CD14-positive monocyte (primary cell): ENCODE results near the gene GINS2. TPM values are rescaled to one million over a fixed set of nuclear protein-coding genes. Genes with fewer than 3 reads are reported as not detected.
A peak's percentile ranks its signal among the peaks of the same experiment; 100 is the strongest.

ENCODE experiments used
- DNase-seq, 3 donors: peaks; one replicate each; pipeline ENCODE4 v3.0.0-alpha.2; 2011 to 2022
- H2AFZ ChIP-seq: 2 replicates; pipeline ENCODE4 v1.6.0; 2012; ENCODE audit warnings: mild to moderate bottlenecking, low read depth, low read length, inconsistent platforms; ENCODE audit not compliant: insufficient read depth, poor library complexity, severe bottlenecking
- H3K27ac ChIP-seq, 2 donors: 1 replicate in 1 of 2; 2 replicates in 1 of 2; pipeline ENCODE4 v1.5.1; 2012 to 2013; ENCODE audit warnings: low read length in 2 of 2, control low read depth in 1 of 2, inconsistent platforms in 1 of 2, low read depth in 1 of 2, mild to moderate bottlenecking in 1 of 2
- H3K27me3 ChIP-seq, 2 donors: one replicate each; pipeline versions ENCODE4 v1.6.0 to v1.6.1; 2011 to 2013; ENCODE audit warnings: low read length in 2 of 2; ENCODE audit not compliant: control insufficient read depth in 2 of 2, insufficient read depth in 2 of 2
- H3K36me3 ChIP-seq, 2 donors: replicated peaks in 1 of 2; 1 replicate in 1 of 2; 2 replicates in 1 of 2; pipeline versions ENCODE4 v1.5.1 to v1.6.1; 2012 to 2013; ENCODE audit warnings: low read length in 2 of 2, control low read depth in 1 of 2, inconsistent platforms in 1 of 2, mild to moderate bottlenecking in 1 of 2; ENCODE audit not compliant: insufficient read depth in 2 of 2, control insufficient read depth in 1 of 2
- H3K4me1 ChIP-seq, 2 donors: 1 replicate in 1 of 2; 2 replicates in 1 of 2; pipeline versions ENCODE4 v1.5.1 to v1.6.1; 2012 to 2013; ENCODE audit warnings: low read length in 2 of 2, control low read depth in 1 of 2, inconsistent platforms in 1 of 2, mild to moderate bottlenecking in 1 of 2, moderate library complexity in 1 of 2; ENCODE audit not compliant: insufficient read depth in 2 of 2, control insufficient read depth in 1 of 2
- H3K4me2 ChIP-seq: replicated peaks from 2 replicates; pipeline ENCODE3; 2012; ENCODE audit warnings: low read length, moderate library complexity, mild to moderate bottlenecking; ENCODE audit not compliant: poor library complexity, severe bottlenecking; ENCODE audit errors: extremely low read depth
- H3K4me3 ChIP-seq, 3 experiments: fragments of 200-600 bp in 1 of 3; sonication (generic) in 1 of 3; replicated peaks in 1 of 3; 1 replicate in 2 of 3; 2 replicates in 1 of 3; pipeline ENCODE4 v1.5.1; 2011 to 2013; ENCODE audit warnings: low read length in 3 of 3, mild to moderate bottlenecking in 3 of 3, control low read depth in 2 of 3, low read depth in 2 of 3, inconsistent platforms in 1 of 3, moderate library complexity in 1 of 3
- H3K79me2 ChIP-seq: 2 replicates; pipeline ENCODE4 v1.6.0; 2012; ENCODE audit warnings: mild to moderate bottlenecking, control low read depth, inconsistent platforms, low read length, moderate library complexity; ENCODE audit not compliant: insufficient read depth
- H3K9ac ChIP-seq: 2 replicates; pipeline ENCODE4 v1.6.0; 2017; ENCODE audit warnings: low read length, mild to moderate bottlenecking; ENCODE audit not compliant: insufficient read depth, poor library complexity, severe bottlenecking
- H3K9me3 ChIP-seq, 2 donors: replicated peaks in 1 of 2; 1 replicate in 1 of 2; 2 replicates in 1 of 2; pipeline versions ENCODE4 v1.5.1 to v1.6.1; 2012 to 2013; ENCODE audit warnings: low read length in 2 of 2, control low read depth in 1 of 2; ENCODE audit not compliant: control insufficient read depth in 1 of 2, insufficient read depth in 1 of 2
- H4K20me1 ChIP-seq: 2 replicates; pipeline ENCODE4 v1.6.0; 2012; ENCODE audit warnings: mild to moderate bottlenecking, low read length, control low read depth, moderate library complexity; ENCODE audit not compliant: insufficient read depth
- H3K27ac Mint-ChIP-seq, 7 donors: one replicate each; pipeline ENCODE4 v1.8.0; 2020; ENCODE audit warnings: mild to moderate bottlenecking in 7 of 7, mixed read lengths in 7 of 7, moderate library complexity in 6 of 7, inconsistent platforms in 2 of 7
- H3K27me3 Mint-ChIP-seq, 3 donors: one replicate each; pipeline ENCODE4 v1.8.0; 2021 to 2022; ENCODE audit warnings: low read depth in 3 of 3, mild to moderate bottlenecking in 3 of 3, mixed read lengths in 3 of 3, moderate library complexity in 3 of 3, inconsistent platforms in 1 of 3
- H3K36me3 Mint-ChIP-seq, 2 donors: one replicate each; pipeline ENCODE4 v1.8.0; 2020; ENCODE audit warnings: mixed read lengths in 2 of 2, inconsistent platforms in 1 of 2, mild to moderate bottlenecking in 1 of 2
- H3K4me1 Mint-ChIP-seq: one replicate; pipeline ENCODE4 v1.8.0; 2020; ENCODE audit warnings: mild to moderate bottlenecking, mixed read lengths
- H3K4me3 Mint-ChIP-seq, 2 donors: one replicate each; pipeline ENCODE4 v1.8.0; 2020; ENCODE audit warnings: mild to moderate bottlenecking in 2 of 2, mixed read lengths in 2 of 2, moderate library complexity in 1 of 2
- H3K9me3 Mint-ChIP-seq, 7 donors: one replicate each; pipeline ENCODE4 v1.8.0; 2020 to 2022; ENCODE audit warnings: mixed read lengths in 7 of 7, mild to moderate bottlenecking in 6 of 7, moderate library complexity in 6 of 7, inconsistent platforms in 2 of 7
- WGBS: methylation state at CpG from one replicate; pipeline ENCODE4 v1.1.5; 2013; ENCODE audit warnings: missing lambda C conversion rate; ENCODE audit not compliant: insufficient coverage; 5-methylcytosine and 5-hydroxymethylcytosine counted together
- intact Hi-C, 2 donors: fragments of 100-400 bp; cut with micrococcal nuclease; formaldehyde crosslinking; loops; one replicate each; pipeline versions ENCODE4 v1.15.0 to v1.15.1; 2023
- polyA plus RNA-seq, 3 donors: library from polyadenylated mRNA; depleted of rRNA in 1 of 3; unstranded in 2 of 3; stranded (reverse) in 1 of 3; fragments of 300-500 nt in 2 of 3; fragments of >200 nt in 1 of 3; fragmentation: Illumina TruSeq in 2 of 3; gene quantifications; 1 replicate in 2 of 3; 2 replicates in 1 of 3; pipeline ENCODE4 v1.2.3, GENCODE V29; 2012 to 2021
- TF ChIP-seq, protein P1 (sequence below): fragments of 200-600 bp; IDR thresholded peaks from one replicate; pipeline ENCODE4 v1.8.0; 2022; ENCODE audit warnings: antibody characterized with exemption, mild to moderate bottlenecking

GINS2 gene
- polyA plus RNA-seq, 3 donors = 0.13 to 0.28 TPM; not detected in 1

DNA sequence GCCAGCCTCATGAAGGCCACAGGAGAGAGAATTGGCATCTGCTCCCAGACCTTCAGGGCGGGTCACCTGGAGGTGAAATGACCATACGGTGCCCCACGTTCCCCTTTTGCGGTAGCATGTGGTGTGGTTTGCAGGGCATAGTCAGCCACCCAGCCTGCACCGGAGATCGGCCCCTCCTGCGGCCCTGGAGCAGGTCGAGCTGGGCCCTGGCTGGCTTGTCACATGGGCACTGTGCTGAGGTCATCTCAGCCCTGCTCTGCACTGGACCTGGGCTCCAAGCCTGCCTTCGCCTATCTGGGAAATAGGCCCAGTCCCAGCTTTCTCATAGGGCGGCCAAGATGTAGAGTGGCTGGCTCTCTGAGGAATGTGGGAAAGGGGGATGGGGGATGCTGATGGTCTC lies 59.4 kb downstream of the GINS2 start:
- Histone ChIP-seq H3K9ac (no peak overlapping the region), H3K36me3 (peaks cover 20 to 38% of the 10 kb centered on the region in 2 donors), H3K27ac (no peak overlapping the region), H3K79me2 (peaks cover 98% of the 10 kb centered on the region), H3K9me3 (peaks cover 14 to 24% of the 10 kb centered on the region in 2 donors), H4K20me1 (peaks cover 98% of the 10 kb centered on the region), H3K4me2 (no peak overlapping the region), H3K4me1 (no peaks in the 10 kb centered on the region), H3K27me3 (no peaks in the 10 kb centered on the region), H2AFZ (no peak overlapping the region), H3K4me3 (no peak overlapping the region)
- TF ChIP-seq, protein P1, sequence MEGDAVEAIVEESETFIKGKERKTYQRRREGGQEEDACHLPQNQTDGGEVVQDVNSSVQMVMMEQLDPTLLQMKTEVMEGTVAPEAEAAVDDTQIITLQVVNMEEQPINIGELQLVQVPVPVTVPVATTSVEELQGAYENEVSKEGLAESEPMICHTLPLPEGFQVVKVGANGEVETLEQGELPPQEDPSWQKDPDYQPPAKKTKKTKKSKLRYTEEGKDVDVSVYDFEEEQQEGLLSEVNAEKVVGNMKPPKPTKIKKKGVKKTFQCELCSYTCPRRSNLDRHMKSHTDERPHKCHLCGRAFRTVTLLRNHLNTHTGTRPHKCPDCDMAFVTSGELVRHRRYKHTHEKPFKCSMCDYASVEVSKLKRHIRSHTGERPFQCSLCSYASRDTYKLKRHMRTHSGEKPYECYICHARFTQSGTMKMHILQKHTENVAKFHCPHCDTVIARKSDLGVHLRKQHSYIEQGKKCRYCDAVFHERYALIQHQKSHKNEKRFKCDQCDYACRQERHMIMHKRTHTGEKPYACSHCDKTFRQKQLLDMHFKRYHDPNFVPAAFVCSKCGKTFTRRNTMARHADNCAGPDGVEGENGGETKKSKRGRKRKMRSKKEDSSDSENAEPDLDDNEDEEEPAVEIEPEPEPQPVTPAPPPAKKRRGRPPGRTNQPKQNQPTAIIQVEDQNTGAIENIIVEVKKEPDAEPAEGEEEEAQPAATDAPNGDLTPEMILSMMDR = no peak
- WGBS = 100% methylated on average over 10 of the region's 10 CpGs
- intact Hi-C loops = no loop called here
- H3K4me1 Mint-ChIP-seq = no peaks in the 10 kb centered on the region
- DNase-seq = no peak
- H3K27me3 Mint-ChIP-seq = peaks cover 0 to 1% (median 0%) of the 10 kb centered on the region in 3 donors
- H3K9me3 Mint-ChIP-seq = peaks cover 11 to 22% (median 20%) of the 10 kb centered on the region in 7 donors
- H3K36me3 Mint-ChIP-seq = peaks cover 25 to 39% of the 10 kb centered on the region in 2 donors
- H3K27ac Mint-ChIP-seq = peak overlapping the region in 1 of 7 donors; percentile 15
- no peak overlapping the region for H3K4me3 Mint-ChIP-seq

DNA sequence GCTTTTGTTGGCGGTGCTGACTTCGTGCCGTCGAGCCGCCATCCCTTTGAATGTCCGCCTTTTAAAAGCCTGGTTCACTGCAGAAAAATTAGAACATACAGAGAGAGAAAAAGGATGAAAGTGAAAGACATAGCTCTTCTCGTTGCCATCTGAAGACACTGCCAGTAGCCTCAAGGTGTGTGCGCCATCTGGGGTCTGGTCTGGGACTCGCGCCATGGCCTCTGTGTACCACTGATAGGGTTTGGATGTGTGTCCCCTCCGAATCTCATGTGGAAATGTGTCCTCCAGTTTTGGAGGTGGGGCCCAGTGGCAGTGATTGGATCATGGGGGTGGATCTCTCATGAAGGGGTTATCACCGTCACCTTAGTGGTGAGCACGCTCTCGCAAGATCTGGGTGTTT lies 60.1 kb downstream of the GINS2 start:
- intact Hi-C loops = no loop called here
- Mint-ChIP-seq H3K36me3 (peaks cover 22 to 34% of the 10 kb centered on the region in 2 donors), H3K4me3 (no peak overlapping the region), H3K27me3 (peaks cover 0 to 1% (median 0%) of the 10 kb centered on the region in 3 donors), H3K4me1 (no peaks in the 10 kb centered on the region), H3K27ac (peak overlapping the region in 1 of 7 donors; percentile 6), H3K9me3 (peaks cover 11 to 22% (median 20%) of the 10 kb centered on the region in 7 donors)
- Histone ChIP-seq H3K79me2 (peaks cover 98% of the 10 kb centered on the region), H3K4me2 (no peak overlapping the region), H3K4me3 (no peak overlapping the region), H3K4me1 (no peaks in the 10 kb centered on the region), H2AFZ (no peak overlapping the region), H4K20me1 (peaks cover 98% of the 10 kb centered on the region), H3K27ac (no peak overlapping the region), H3K9me3 (peaks cover 14 to 24% of the 10 kb centered on the region in 2 donors), H3K27me3 (no peaks in the 10 kb centered on the region), H3K9ac (no peak overlapping the region), H3K36me3 (peaks cover 17 to 31% of the 10 kb centered on the region in 2 donors)
- DNase-seq = no peak
- 100% methylated on average over 3 of the region's 14 CpGs for WGBS
- TF ChIP-seq, protein P1 = no peak
